Hepatocyte (in vitro differentiated cells): ENCODE results near the gene UTS2. TPM values are rescaled to one million over a fixed set of nuclear protein-coding genes. Genes with fewer than 3 reads are reported as not detected.

Experiments used
- DNase-seq: peaks from one replicate; pipeline ENCODE4 v3.0.0-alpha.2; 2016; ENCODE audit warnings: low spot score
- H2AFZ ChIP-seq: fragments of 200-600 bp; sonication (generic); 2 replicates; pipeline ENCODE4 v1.6.0; 2016; ENCODE audit warnings: antibody characterized with exemption, mild to moderate bottlenecking
- H3K27ac ChIP-seq: fragments of 200-600 bp; sonication (generic); 2 replicates; pipeline ENCODE4 v1.5.1; 2016; ENCODE audit warnings: mild to moderate bottlenecking
- H3K27me3 ChIP-seq: fragments of 200-600 bp; sonication (generic); 2 replicates; pipeline ENCODE4 v1.6.1; 2016
- H3K36me3 ChIP-seq: fragments of 200-600 bp; sonication (generic); replicated peaks from 2 replicates; pipeline ENCODE4 v1.5.1; 2016; ENCODE audit warnings: low read depth; ENCODE audit not compliant: insufficient read depth
- H3K4me1 ChIP-seq: fragments of 200-600 bp; sonication (generic); 2 replicates; pipeline ENCODE4 v1.5.1; 2016; ENCODE audit warnings: mild to moderate bottlenecking, moderate library complexity; ENCODE audit not compliant: insufficient read depth
- H3K4me2 ChIP-seq: fragments of 200-600 bp; sonication (generic); 2 replicates; pipeline ENCODE4 v1.6.0; 2016
- H3K4me3 ChIP-seq: fragments of 200-600 bp; sonication (generic); 2 replicates; pipeline ENCODE4 v1.5.1; 2016; ENCODE audit warnings: mild to moderate bottlenecking
- H3K79me2 ChIP-seq: fragments of 200-600 bp; sonication (generic); 2 replicates; pipeline ENCODE4 v1.6.0; 2017; ENCODE audit warnings: mild to moderate bottlenecking
- H3K9me2 ChIP-seq: fragments of 200-600 bp; sonication (generic); replicated peaks from 2 replicates; pipeline ENCODE4 v1.6.0; 2017; ENCODE audit warnings: mild to moderate bottlenecking; ENCODE audit not compliant: insufficient read depth
- H3K9me3 ChIP-seq: fragments of 200-600 bp; sonication (generic); 2 replicates; pipeline ENCODE4 v1.5.1; 2016; ENCODE audit warnings: low read depth, mild to moderate bottlenecking
- H4K20me1 ChIP-seq: fragments of 200-600 bp; sonication (generic); 2 replicates; pipeline ENCODE4 v1.6.0; 2016; ENCODE audit warnings: mild to moderate bottlenecking; ENCODE audit not compliant: insufficient read depth, poor library complexity, severe bottlenecking
- EZH2 ChIP-seq: fragments of 200-600 bp; sonication (generic); IDR thresholded peaks from 2 replicates; pipeline ENCODE4 v1.6.1; 2016; ENCODE audit warnings: antibody characterized with exemption, mild to moderate bottlenecking, borderline replicate concordance
- EZH2phosphoT487 ChIP-seq: fragments of 200-600 bp; sonication (generic); IDR thresholded peaks from one replicate; pipeline ENCODE4 v1.6.1; 2018; ENCODE audit warnings: antibody characterized with exemption, mild to moderate bottlenecking, low read depth, moderate library complexity; ENCODE audit not compliant: unreplicated experiment, severe bottlenecking
- WGBS: methylation state at CpG from one replicate; pipeline ENCODE4 v1.1.6; 2016; ENCODE audit warnings: low lambda C conversion rate; ENCODE audit errors: missing lambda C conversion rate; 5-methylcytosine and 5-hydroxymethylcytosine counted together
- polyA plus RNA-seq: library from polyadenylated mRNA; unstranded; fragments of >200 nt; fragmentation: Nextera tagmentation; extraction: Ambion mirVana; gene quantifications from 2 replicates; pipeline ENCODE4 v1.2.1, GENCODE V29; 2016
- total RNA-seq: library from RNA; depleted of rRNA; stranded (reverse); fragments of >200 nt; gene quantifications from 2 replicates; pipeline ENCODE4 v1.2.3, GENCODE V29; 2014
- TF ChIP-seq, protein P1 (sequence below): fragments of 200-600 bp; sonication (generic); IDR thresholded peaks from 2 replicates; pipeline ENCODE4 v1.5.1; 2016; ENCODE audit warnings: antibody characterized with exemption, mild to moderate bottlenecking; ENCODE audit not compliant: poor library complexity

Gene UTS2
- total and polyA plus RNA-seq, 2 experiments from 2014 or later, result 0.29 TPM; not detected in 1

GRCh38 chr1:7827126-7827955 is 25.5 kb downstream of the UTS2 start:
- DNase-seq, result no peak
- TF ChIP-seq EZH2phosphoT487, result no peak
- TF ChIP-seq EZH2, result no peak
- TF ChIP-seq, protein P1, sequence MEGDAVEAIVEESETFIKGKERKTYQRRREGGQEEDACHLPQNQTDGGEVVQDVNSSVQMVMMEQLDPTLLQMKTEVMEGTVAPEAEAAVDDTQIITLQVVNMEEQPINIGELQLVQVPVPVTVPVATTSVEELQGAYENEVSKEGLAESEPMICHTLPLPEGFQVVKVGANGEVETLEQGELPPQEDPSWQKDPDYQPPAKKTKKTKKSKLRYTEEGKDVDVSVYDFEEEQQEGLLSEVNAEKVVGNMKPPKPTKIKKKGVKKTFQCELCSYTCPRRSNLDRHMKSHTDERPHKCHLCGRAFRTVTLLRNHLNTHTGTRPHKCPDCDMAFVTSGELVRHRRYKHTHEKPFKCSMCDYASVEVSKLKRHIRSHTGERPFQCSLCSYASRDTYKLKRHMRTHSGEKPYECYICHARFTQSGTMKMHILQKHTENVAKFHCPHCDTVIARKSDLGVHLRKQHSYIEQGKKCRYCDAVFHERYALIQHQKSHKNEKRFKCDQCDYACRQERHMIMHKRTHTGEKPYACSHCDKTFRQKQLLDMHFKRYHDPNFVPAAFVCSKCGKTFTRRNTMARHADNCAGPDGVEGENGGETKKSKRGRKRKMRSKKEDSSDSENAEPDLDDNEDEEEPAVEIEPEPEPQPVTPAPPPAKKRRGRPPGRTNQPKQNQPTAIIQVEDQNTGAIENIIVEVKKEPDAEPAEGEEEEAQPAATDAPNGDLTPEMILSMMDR, result no peak

DNA sequence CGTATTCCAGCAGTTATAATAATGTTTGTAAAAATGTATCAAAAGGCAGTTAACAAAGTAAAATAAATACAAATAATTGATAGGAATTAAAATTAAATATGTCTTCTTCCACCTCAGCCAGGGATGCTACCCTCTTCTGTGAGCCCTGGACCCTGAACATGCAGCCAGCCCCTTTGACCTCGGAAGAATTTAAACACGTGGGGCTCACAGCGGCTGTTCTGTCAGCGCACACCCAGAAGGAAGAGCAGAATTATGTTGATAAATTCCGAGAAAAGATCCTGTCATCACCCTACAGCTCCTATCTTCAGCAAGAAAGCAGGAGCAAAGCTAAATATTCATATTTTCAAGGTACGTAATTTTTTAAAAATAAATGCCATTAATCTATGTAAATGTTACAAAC is 26.5 kb downstream of the UTS2 start:
- WGBS, result 86% methylated on average over 7 of the region's 7 CpGs

More at GRCh38 chr1:7827126-7827955, 25.5 kb downstream of the UTS2 start:
- WGBS, result 95% methylated on average over 39 of the region's 39 CpGs
- Histone ChIP-seq H3K4me1 (no peaks in the 10 kb centered on the region), H3K27ac (no peak overlapping the region), H3K9me2 (no peaks in the 10 kb centered on the region), H4K20me1 (no peaks in the 10 kb centered on the region), H3K79me2 (no peaks in the 10 kb centered on the region), H2AFZ (no peak overlapping the region), H3K4me2 (no peak overlapping the region), H3K4me3 (no peak overlapping the region), H3K36me3 (no peaks in the 10 kb centered on the region), H3K27me3 (no peaks in the 10 kb centered on the region), H3K9me3 (no peaks in the 10 kb centered on the region)

GRCh38 chr1:7824701-7825100 is 28.2 kb downstream of the UTS2 start:
- WGBS, result 92% methylated on average over 8 of the region's 8 CpGs

More for the DNA sequence above, 26.5 kb downstream of the UTS2 start:
- H3K9me2 ChIP-seq, result no peaks in the 10 kb centered on the region
- no peak overlapping the region for H3K27ac ChIP-seq
- H3K79me2 ChIP-seq, result no peaks in the 10 kb centered on the region
- H3K4me1 ChIP-seq, result no peaks in the 10 kb centered on the region
- no peaks in the 10 kb centered on the region for H3K9me3 ChIP-seq
- no peaks in the 10 kb centered on the region for H3K27me3 ChIP-seq
- no peaks in the 10 kb centered on the region for H3K36me3 ChIP-seq
- H4K20me1 ChIP-seq, result no peaks in the 10 kb centered on the region
- no peak overlapping the region for H3K4me3 ChIP-seq
- TF ChIP-seq EZH2phosphoT487 (no peak), EZH2 (no peak)
- TF ChIP-seq, protein P1, result no peak
- DNase-seq, result no peak
- H3K4me2 ChIP-seq, result no peak overlapping the region
- no peak overlapping the region for H2AFZ ChIP-seq

More at GRCh38 chr1:7824701-7825100, 28.2 kb downstream of the UTS2 start:
- H3K27ac ChIP-seq, result no peak overlapping the region
- TF ChIP-seq, protein P1, result no peak
- no peak for TF ChIP-seq EZH2phosphoT487
- TF ChIP-seq EZH2, result no peak
- no peak overlapping the region for H3K4me2 ChIP-seq
- no peaks in the 10 kb centered on the region for H3K9me3 ChIP-seq
- H3K27me3 ChIP-seq, result no peaks in the 10 kb centered on the region
- DNase-seq, result no peak
- H2AFZ ChIP-seq, result no peak overlapping the region
- no peak overlapping the region for H3K4me3 ChIP-seq
- no peaks in the 10 kb centered on the region for H3K79me2 ChIP-seq
- no peaks in the 10 kb centered on the region for H3K4me1 ChIP-seq
- no peaks in the 10 kb centered on the region for H3K36me3 ChIP-seq
- H4K20me1 ChIP-seq, result no peaks in the 10 kb centered on the region
- no peaks in the 10 kb centered on the region for H3K9me2 ChIP-seq
